H1 (cell line): ENCODE data around the gene UGT1A7. TPM values are rescaled to one million over a fixed set of nuclear protein-coding genes. Genes with fewer than 3 reads are reported as not detected.

ENCODE experiments used
- GTF2F1 ChIP-seq: IDR thresholded peaks from 2 replicates; pipeline ENCODE4 v1.6.1; 2012; ENCODE audit warnings: low read depth, low read length, improper control_type of control experiment, borderline replicate concordance
- HDAC2 ChIP-seq, 2 experiments: fragments of 300-600 bp in 1 of 2; sonication (generic) in 1 of 2; IDR thresholded peaks; 2 replicates each; pipeline ENCODE4 v1.6.1; 2011 to 2012; ENCODE audit warnings: low read depth in 2 of 2, low read length in 2 of 2, mild to moderate bottlenecking in 2 of 2, moderate library complexity in 2 of 2, borderline replicate concordance in 1 of 2, inconsistent platforms in 1 of 2
- RAD21 ChIP-seq, 2 experiments: IDR thresholded peaks in 1 of 2; conservative IDR thresholded peaks in 1 of 2; 2 replicates each; pipeline ENCODE4 v1.6.1; 2011; ENCODE audit warnings: low read depth in 2 of 2, low read length in 2 of 2, improper control_type of control experiment in 1 of 2, inconsistent platforms in 1 of 2, mild to moderate bottlenecking in 1 of 2, moderate library complexity in 1 of 2
- SP1 ChIP-seq: IDR thresholded peaks from 2 replicates; pipeline ENCODE4 v1.6.1; 2011; ENCODE audit warnings: low read depth, low read length
- TCF12 ChIP-seq: IDR thresholded peaks from 2 replicates; pipeline ENCODE4 v1.6.1; 2011; ENCODE audit warnings: low read depth, mild to moderate bottlenecking, low read length
- polyA plus RNA-seq, 7 experiments: library from polyadenylated mRNA; depleted of rRNA in 3 of 7; stranded (reverse) in 5 of 7; unstranded in 2 of 7; fragments of >200 nt in 5 of 7; fragments of 200-250 nt in 2 of 7; gene quantifications; 1 replicate in 5 of 7; 2 replicates in 1 of 7; 4 replicates in 1 of 7; pipeline versions ENCODE4 v1.2.1 to v1.2.3, GENCODE V29; 2011 to 2013; ENCODE audit warnings: missing spikeins in 2 of 7, mixed read lengths in 2 of 7
- total RNA-seq: library from RNA; stranded (reverse); fragmentation: NEBNext Ultra II Directional; extraction: Animal tissue kit (Norgen Biotek cat#: 25700); gene quantifications from 2 replicates; pipeline ENCODE4 v1.2.1, GENCODE V29; 2021
- TF ChIP-seq, protein P1 (sequence below): IDR thresholded peaks from 2 replicates; pipeline ENCODE4 v1.6.1; 2011; ENCODE audit warnings: low read depth, mild to moderate bottlenecking, low read length; ENCODE audit not compliant: insufficient read depth

The UGT1A7 gene
- total and polyA plus RNA-seq, 2 of the 8 experiments (the other 6 are each of a cell fraction or from before 2014, with no cell fraction given), result not detected

DNA sequence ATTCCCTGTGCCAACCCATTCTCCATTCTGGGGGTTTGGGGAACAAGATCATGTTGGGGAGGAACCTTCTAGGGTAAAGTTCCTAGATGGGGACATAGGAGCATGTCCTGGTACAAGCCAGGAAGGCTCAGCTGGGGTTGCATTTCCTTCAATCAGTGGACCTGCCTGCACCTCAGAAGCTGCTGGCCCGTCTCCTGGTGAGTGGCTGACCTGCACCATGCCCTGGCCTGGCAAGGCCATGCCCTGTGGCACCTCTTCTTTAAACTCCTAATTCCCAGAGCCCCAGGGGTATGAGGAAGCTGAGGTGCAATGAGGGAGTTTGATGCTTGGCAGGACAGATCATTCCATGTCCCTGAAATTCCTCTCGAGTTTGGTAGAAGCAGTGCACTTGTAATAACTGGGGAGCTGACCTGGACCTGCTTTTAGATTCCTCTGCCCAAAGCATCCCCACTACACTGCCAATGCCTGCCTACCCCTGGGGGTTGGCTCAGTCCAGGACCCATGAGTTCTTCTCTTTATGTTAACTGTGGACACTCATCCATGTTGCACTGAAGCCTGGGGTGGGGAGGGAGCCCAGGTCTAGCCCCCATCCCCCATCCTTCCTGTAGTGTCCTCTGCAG lies 121.7 kb downstream of the UGT1A7 start (continued):
- no peak for TF ChIP-seq TCF12
- no peak for TF ChIP-seq SP1
- no peak for TF ChIP-seq GTF2F1
- no peak for TF ChIP-seq HDAC2 (IDR thresholded peaks at IDR 0.05; ENCODE audit: borderline replicate concordance in 1 of 2, low read depth in 2 of 2, low read length in 2 of 2)
- no peak for TF ChIP-seq RAD21 (IDR thresholded peaks at IDR 0.05 in 1 of 2, conservative IDR thresholded peaks at IDR 0.05 in 1 of 2; ENCODE audit: low read depth in 2 of 2, low read length in 2 of 2)
- TF ChIP-seq, protein P1, sequence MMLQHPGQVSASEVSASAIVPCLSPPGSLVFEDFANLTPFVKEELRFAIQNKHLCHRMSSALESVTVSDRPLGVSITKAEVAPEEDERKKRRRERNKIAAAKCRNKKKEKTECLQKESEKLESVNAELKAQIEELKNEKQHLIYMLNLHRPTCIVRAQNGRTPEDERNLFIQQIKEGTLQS, result no peak
